Esophagus squamous epithelium (tissue), 4 donors: Measurements from ENCODE around the gene ZSWIM5.

Source experiments
- CTCF ChIP-seq, 6 experiments: fragments of 450-650 bp in 4 of 6; fragments of 200-600 bp in 2 of 6; sonication (generic) in 2 of 6; IDR thresholded peaks; one replicate each; pipeline ENCODE4 v1.5.1; 2016 to 2019; ENCODE audit warnings: antibody characterized with exemption in 6 of 6, mild to moderate bottlenecking in 4 of 6, moderate library complexity in 4 of 6
- POLR2A ChIP-seq, 4 donors: fragments of 450-650 bp; IDR thresholded peaks; one replicate each; pipeline ENCODE4 v1.6.1; 2017; ENCODE audit warnings: antibody characterized with exemption in 4 of 4, mild to moderate bottlenecking in 4 of 4, moderate library complexity in 3 of 4

GRCh38 chr1:45089711-45090110 lies 116.7 kb downstream of the ZSWIM5 start:
- TF ChIP-seq CTCF (IDR thresholded peaks at IDR 0.05) (no peak), POLR2A (IDR thresholded peaks at IDR 0.05) (no peak)
